ENCODE results near the gene FOXC1. TPM values are rescaled to one million over a fixed set of nuclear protein-coding genes. Genes with fewer than 3 reads are reported as not detected.
A peak's percentile ranks its signal among the peaks of the same experiment; 100 is the strongest.

Gene FOXC1
- total RNA-seq, 1 donor from 2014 or later: 5.8 TPM

DNA sequence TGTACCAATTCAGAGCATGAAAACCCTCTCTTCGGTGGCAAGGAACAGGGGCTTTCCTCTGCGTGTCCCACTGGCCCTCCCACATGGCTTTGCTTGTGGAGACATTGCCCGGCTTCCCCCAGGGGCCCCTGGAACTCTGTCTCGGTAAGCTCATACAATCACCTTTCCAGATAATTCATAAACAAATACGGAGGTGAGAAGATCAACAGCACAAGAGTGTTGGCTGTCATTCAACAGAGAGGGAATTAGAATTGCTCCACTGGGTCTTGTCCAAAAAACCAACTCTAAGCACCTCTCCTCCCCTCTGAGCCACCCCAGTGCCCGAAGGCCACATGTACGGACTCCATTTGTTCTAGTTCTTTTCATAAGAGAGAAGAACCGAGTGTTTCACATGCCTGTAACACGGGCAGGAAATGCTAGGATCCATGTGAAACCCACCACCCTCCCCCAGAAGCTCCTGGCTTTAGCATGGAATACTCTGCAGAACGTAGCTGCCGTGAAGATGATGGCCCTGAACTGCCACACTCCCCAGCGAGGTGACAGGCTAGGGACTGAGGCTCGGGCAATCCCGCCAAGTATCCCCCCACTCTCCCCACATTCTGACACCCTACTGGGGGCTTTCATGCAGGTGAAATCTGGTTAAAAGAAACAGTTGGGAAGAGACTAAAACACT is 24.6 kb upstream of the FOXC1 start:
- no peak for DNase-seq (ENCODE audit: low read depth in 2 of 2)

DNA sequence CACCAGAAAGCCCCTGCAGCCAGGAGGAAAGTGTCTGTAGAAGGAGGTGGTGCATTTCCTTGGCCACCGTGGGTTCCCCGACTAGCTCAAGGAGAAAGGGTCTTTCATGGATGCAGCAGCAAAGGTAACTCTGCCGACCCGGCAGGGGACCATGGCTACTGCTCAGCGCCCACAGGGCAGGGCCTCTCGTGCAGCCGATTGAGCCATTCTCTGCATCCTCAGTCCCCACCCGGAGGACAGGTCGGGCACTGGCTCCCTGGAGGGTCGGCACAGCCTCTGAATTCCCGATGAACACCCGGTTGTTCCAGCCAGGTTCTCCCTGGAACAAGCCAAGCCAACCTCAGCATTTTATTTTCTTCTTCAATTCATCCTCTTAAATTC is 24.1 kb upstream of the FOXC1 start:
- DNase-seq (ENCODE audit: low read depth in 2 of 2): no peak

DNA sequence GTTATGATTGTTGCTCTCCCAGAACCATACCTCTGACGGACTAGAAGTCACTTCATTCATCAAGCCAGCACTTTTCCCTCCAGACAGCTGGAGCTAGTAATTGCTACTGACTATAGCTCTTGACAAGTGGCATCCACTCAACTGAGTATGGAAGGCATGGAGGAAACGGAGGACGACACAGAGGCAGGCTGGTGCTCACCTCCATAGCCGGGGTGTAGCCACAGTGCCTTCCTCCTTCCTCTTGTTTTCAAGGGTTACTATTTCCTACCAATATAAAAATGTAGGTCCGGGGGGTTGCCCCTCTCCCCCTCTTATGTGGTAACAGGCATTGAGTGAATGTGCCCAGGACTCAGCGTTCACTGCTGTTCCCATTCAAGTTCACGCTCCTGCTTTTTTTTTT is 23.5 kb upstream of the FOXC1 start:
- DNase-seq (ENCODE audit: low read depth in 2 of 2): no peak

GRCh38 chr6:1586861-1587450 is 22.8 kb upstream of the FOXC1 start:
- no peak for DNase-seq (ENCODE audit: low read depth in 2 of 2)

DNA sequence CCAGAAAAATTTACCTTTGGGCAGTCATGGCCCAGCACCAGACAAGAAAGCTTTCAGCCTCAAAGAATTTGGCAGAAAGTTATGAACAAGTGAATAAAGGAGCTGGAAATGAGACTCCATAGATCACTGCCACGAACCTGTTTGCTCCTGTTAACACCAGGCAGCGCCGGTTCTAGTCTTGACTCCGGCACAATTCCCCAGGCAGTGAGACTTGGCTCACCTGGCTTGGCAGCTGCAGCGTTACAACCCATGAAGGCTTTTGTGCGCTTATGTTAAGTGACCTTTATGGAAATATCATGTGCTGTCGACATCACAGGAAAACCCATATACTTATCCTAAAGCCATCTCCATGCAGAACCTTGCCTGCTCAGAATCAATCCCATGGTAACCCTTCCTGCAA is 22.2 kb upstream of the FOXC1 start:
- DNase-seq (ENCODE audit: low read depth in 2 of 2): no peak

GRCh38 chr6:1587977-1588376 is 21.7 kb upstream of the FOXC1 start:
- no peak for DNase-seq (ENCODE audit: low read depth in 2 of 2)

DNA sequence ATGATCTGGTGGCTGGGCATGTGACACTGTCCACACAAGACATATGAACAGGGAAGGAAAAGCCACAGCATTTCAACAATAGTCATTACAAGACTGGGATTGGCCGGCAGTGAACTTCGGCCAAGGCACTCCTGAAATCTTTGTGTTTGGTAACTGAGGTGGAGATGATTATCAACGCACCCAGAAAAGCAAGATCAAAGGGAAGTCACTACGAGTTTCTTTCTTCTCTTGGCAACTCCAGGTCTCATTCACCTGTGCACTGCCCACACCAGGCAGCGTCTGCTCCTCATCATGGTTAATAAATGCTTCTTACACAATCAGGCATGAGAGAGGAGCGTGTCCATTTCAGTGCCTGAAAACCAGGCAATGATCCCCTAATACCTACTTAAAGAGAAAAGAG is 20.5 kb upstream of the FOXC1 start:
- no peak for DNase-seq (ENCODE audit: low read depth in 2 of 2)

DNA sequence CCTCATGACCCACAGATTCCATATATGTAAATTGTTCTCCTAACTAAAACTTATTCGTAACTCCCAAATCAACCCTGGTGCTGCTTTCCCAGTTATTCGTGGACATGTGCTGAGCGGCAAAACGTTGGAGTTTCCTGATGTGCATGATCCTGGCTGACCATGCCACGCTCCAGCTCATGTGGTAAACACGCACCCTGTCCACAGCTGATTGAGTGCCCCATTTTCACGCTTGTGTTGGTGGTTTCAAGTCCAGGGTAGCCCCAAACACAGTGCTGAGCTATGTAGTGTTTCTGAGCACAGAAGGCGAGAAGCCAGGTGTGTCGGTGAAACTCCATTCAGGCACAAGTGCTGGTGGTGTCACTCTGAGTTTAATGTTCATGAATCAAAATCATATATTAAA is 19.1 kb upstream of the FOXC1 start:
- no peak for DNase-seq (ENCODE audit: low read depth in 2 of 2)

DNA sequence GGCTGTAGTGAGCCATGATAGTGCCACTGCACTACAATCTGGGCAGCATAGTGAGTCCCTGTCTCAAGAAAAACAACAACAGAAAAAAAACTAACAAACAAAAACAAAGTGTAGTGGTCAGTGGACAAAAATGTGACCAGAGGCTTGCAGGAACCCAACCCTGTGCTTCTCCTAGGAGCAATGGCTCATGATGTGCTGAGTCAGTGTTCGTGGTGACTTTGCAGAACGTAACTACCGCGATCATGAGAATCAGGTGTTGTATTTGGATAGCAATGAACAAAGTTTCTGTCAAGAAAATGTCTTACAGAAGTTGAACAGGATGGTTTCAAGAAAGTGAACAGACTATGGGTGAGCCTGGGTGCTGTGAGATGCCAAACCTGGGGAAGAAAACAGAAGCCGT is 18.5 kb upstream of the FOXC1 start:
- no peak for DNase-seq (ENCODE audit: low read depth in 2 of 2)

DNA sequence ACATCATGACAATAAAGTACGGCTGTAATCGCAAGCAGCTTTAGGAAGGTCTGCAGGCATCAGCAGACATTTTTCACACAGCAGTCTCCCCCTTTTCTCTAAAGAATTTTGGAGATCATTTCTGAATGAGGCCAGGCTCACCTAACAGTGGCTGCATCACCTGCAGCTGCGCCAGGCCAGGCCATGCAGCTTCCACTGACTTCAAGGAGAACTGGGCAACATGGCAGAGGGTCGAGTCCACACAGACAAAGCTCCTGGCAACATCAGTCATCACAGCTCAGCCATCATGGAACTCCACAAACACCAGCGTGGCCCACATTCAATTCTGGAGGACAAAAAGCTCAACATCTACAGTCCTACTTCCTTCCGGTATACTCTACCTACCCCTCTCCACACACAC is 17.8 kb upstream of the FOXC1 start:
- no peak for DNase-seq (ENCODE audit: low read depth in 2 of 2)

DNA sequence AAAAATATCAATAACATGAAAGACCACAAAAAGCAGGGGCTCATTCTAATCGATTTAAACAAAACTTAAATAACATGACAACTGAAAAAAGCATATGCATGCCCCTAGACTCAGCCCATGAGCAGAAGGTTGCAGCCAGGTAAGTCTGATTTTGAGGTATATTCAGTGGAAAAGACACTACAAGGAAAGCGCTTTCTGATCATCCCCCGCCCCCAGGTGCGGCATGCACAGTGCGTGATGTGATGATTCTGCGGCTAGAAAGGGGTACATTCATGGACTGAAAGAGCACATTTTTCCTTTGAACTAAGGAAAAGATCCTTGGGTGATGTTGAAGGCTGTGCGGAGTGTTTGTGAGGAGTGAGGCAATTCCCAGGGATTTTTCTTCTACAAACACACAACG is 16.9 kb upstream of the FOXC1 start:
- DNase-seq (ENCODE audit: low read depth in 2 of 2): no peak

DNA sequence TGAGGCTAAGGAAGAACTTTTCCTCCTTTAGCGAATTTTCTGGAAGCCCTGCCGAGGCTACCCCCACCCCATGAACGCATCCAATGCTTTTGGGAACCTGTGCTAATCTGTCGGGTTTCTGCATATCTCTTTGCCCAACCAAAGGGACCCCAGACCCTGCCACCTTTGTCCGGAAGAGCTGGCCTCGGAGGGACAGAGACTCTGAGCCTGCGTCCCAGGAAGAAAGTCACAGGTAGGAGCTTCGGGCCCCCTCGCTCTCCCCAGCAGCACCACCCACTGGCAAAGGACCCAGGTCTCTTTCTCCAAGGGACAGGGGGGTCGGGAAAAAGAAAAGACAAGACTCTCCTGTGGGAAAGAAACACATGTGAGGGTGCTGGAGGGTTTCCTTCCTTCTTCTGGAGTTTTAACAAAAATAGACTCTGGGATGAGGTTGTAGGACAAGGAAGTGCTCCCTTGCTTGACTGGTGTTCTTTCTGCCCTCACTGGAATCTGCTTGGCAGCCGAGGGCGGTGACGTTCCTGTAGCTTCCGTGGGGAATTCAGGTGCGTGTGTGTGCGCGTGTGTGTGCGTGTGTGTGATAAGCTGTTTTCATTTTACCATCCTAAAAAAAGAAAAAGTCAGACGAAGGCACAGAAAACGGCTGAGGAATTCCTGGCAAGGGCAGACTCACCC is 16.3 kb upstream of the FOXC1 start:
- no peak for DNase-seq (ENCODE audit: low read depth in 2 of 2)

GRCh38 chr6:1593958-1594314 is 15.8 kb upstream of the FOXC1 start:
- no peak for DNase-seq (ENCODE audit: low read depth in 2 of 2)

GRCh38 chr6:1594445-1595200 is 15.1 kb upstream of the FOXC1 start:
- no peak for DNase-seq (ENCODE audit: low read depth in 2 of 2)

DNA sequence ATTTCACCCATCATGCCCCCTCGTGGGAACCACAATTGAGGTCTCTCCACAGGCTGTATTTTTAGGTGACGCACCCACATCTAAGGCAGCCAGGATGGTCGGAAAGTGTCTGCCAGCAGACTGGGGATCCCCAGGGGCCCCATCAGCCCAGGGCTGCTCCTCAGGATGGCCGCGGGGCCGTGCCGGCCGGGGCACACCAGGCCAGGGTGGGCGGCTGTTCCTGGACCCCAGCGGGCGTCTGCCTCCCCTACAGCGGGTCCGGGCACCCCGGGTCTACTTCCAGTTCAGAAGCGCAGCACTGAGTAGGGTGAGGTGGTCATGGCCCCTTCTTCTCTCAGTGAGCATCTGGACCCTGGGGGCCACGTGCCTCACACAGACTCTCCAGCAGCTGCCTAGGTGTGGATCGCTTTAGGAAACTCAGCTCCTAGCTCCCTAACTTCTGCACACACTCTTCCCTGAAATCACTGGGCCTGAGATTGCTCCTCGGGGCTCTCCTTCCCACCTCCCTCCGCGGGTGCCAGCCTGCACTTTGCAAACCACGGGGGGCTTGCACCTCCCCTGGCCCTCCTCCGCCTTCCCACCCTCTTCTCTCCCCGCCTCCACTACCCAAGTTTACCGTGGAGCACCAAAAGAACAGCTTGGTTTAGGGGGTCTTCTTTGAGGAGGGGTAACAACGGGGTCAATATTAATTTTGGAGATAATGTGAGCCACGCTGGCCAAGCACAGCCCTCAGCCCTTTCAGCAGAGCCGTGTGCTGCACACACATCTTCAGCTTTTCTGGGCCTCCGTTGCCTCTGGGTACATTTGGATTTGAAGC is 14.2 kb upstream of the FOXC1 start:
- no peak for DNase-seq (ENCODE audit: low read depth in 2 of 2)

GRCh38 chr6:1596088-1596852 is 13.4 kb upstream of the FOXC1 start:
- DNase-seq (ENCODE audit: low read depth in 2 of 2): peak; percentile 56 to 73

DNA sequence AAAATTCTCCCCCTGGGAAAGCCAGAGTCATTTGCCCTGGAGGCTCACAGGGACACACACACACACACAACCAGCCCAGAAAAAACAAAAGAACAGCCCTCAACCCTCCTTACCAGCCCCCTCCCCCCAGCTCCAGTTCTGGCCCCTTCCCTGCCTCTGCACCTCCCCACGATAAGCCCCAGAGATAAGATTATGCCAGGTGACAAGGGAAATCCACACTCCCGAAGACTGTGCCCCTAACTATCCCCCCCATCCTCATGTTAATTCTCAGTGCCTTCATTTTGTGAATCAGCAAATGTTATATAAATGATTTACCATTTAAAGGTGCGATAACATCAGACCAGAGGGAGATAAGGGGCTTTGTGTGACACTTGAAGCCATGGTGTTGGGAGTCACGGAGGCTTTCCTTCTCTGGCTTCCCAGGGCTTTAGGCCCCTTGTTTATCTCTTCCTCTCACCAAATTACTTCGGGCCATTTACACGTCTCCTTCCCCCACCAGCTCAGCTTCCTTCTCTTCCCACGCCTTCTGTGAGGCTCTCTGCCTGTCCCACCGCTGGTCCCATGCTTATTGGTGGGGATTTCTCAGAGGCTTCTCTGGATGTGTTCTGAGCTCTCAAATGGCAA is 12.5 kb upstream of the FOXC1 start:
- no peak for DNase-seq (ENCODE audit: low read depth in 2 of 2)

DNA sequence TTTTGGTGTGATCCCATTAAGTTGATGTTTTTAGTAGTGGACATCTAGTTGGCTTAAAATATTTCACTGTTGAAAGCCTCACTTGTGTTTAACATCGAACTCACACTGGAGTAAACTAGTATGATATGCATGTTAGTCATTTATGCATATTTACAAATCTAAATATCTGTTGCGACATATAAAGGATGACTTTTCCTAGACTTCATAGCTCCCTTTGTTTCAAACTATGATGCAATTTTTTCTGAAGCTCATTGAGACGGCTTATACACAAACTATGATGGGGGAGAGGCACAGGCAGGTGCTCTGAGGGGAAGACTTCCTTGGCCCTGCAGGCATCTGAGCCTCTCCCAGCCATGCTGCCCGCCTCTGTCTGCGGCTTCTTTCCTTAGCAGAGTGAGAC is 11.8 kb upstream of the FOXC1 start:
- DNase-seq (ENCODE audit: low read depth in 2 of 2): no peak

- no peak for DNase-seq (ENCODE audit: low read depth in 2 of 2)
These were observed 11.3 kb upstream of the FOXC1 start for GRCh38 chr6:1598433-1598832.

GRCh38 chr6:1598886-1599285 is 10.8 kb upstream of the FOXC1 start:
- no peak for DNase-seq (ENCODE audit: low read depth in 2 of 2)

DNA sequence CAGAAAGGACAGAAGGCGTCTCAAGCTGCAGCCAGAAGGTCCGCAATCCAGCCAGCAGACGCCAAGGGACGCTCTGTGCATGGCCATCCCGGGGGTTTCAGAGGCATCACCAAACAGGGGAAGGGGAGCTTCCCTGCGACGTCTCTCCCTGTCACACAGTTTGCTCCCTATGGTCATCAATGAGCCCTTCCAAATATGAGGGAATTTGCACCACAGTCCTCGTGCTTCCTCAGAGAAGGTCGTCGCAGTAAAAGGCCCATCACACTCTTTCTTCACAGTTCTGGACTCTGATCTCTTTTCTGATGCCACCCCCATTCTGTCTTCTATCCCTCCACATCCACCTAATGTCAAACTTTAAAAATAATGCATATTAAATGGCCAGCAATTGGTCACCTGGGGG is 10.2 kb upstream of the FOXC1 start:
- DNase-seq (ENCODE audit: low read depth in 2 of 2): no peak

Data from lung microvascular endothelial cell (primary cell).